ENCODE measurements around the gene RBM22.

The RBM22 gene

GRCh38 chr5:150656191-150657132, 44.4 kb downstream of the RBM22 start:
- DNase-seq (ENCODE audit: extremely low spot score): peak; percentile 92
- CTCF ChIA-PET: interaction anchor here (0.6 to 14.0 kb wide), 19 partner anchors 10 to 206 kb away, joined by 3 to 149 read pairs (median 4); partner anchors contain the start of genes IRGM and RBM22
- TF ChIP-seq CTCF (IDR thresholded peaks at IDR 0.05; ENCODE audit: control extremely low read depth, extremely low read depth, low read depth, missing control alignments): peak; percentile 86
- POLR2A ChIA-PET: no interaction called here

DNA sequence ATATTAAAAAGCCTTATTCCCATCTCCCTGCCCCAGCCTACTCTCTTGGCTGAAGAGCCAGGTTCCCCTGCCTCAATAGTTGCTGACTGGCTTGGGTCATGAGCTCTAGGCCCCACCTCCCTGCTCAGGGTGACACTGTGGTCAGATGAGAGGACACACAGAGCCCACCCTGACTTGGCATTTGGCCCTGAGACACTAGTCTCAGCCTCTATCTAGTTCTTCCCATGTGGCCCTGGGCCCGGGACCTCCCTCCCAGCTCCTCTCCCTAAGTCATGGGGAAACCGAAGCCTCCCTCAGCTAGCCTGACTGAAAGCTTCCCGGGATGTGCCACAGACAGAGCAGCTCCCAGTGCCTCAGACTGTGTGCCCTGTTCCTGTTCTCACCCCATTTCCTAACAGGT, 45.6 kb downstream of the RBM22 start:
- ChIA-PET POLR2A (no interaction called here), CTCF (interaction anchor here (0.7 to 14.0 kb wide), 12 partner anchors 8 to 196 kb away, joined by 3 to 149 read pairs (median 4); no protein-coding TSS in a partner anchor)
- no peak for DNase-seq (ENCODE audit: extremely low spot score)
- TF ChIP-seq CTCF (IDR thresholded peaks at IDR 0.05; ENCODE audit: control extremely low read depth, extremely low read depth, low read depth, missing control alignments): no peak

GRCh38 chr5:150653762-150654556, 46.9 kb downstream of the RBM22 start:
- no peak for TF ChIP-seq CTCF (IDR thresholded peaks at IDR 0.05; ENCODE audit: control extremely low read depth, extremely low read depth, low read depth, missing control alignments)
- DNase-seq (ENCODE audit: extremely low spot score): no peak
- ChIA-PET CTCF (interaction anchor here (1.1 to 14.0 kb wide), 10 partner anchors 10 to 195 kb away, joined by 3 to 149 read pairs (median 5); partner anchors contain the start of gene RBM22), POLR2A (interaction anchor here (0.6 to 0.8 kb wide), 2 partner anchors 50 to 1109 kb away, joined by 3 read pairs; no protein-coding TSS in a partner anchor)

DNA sequence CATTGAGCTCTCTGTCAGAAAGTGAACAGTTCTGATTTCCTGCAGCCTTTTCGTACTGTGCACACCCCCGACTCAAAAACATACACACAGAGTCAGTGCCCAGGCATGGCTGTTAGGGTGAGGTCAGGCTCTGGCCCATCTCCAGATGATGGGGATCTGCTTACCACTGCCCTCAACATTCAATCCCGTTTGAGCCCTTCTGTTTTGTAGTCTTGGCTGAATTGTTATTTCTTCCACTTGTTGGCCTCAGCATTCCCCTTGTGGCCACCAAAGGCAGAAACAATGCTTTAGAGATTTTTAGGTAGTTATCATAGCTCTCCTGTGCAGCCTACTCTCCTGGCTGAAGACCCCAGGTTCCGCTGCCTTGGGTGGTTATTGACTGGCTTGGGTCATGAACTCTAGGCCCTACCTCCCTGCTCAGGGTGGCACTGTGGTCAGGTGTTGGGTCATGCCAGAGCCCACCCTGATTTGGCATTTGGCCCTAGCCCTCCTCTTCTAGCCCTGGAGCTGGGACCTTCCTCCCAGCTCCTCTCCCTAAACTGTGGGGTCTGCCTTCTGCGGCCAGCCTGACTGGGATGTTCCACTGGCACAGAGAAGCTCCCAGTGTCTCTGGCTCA, 47.6 kb downstream of the RBM22 start:
- ChIA-PET CTCF (interaction anchor here (1.1 to 14.0 kb wide), 8 partner anchors 11 to 194 kb away, joined by 3 to 149 read pairs (median 4); partner anchors contain the start of gene RBM22), POLR2A (no interaction called here)
- DNase-seq (ENCODE audit: extremely low spot score): no peak
- no peak for TF ChIP-seq CTCF (IDR thresholded peaks at IDR 0.05; ENCODE audit: control extremely low read depth, extremely low read depth, low read depth, missing control alignments)

DNA sequence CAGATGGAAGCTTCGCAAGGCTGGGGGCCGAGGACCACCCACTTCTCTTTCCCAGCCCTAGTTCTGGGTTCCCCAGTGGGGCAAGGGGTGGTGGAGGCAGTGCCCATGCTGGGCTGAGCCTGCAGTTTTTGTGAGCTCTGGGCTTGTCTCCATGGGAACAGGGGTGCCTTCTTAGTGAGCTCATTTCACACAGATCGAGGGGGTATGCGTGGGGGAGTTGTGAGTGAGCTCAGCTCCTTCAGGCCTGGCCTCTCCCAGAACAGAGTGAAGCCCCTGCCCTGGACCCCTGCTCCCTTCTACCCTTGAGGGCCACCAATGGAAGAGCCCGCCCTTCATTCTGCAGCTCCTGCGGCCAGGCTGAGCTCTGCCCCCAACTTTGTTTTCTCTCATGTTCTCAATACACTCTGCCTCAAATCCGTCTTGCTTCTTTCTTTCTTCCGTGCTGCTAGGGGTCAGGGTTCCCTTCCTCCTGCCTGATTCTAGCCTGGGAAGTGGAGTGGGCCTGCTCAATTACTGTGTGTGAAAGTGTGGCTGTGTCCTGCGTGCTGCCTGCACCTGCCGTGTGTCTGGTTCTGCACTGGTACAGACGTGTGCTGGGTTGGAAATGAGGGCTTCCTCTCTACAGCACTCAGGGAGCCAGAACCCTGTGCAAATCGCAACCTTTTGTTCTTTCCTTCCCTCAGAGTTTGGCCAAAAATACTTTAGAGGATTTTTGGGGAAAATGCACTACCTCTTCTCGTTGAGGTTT, 48.8 kb downstream of the RBM22 start:
- DNase-seq (ENCODE audit: extremely low spot score): no peak
- no peak for TF ChIP-seq CTCF (IDR thresholded peaks at IDR 0.05; ENCODE audit: control extremely low read depth, extremely low read depth, low read depth, missing control alignments)
- ChIA-PET POLR2A (no interaction called here), CTCF (interaction anchor here (0.9 to 14.0 kb wide), 7 partner anchors 10 to 193 kb away, joined by 3 to 149 read pairs (median 5); no protein-coding TSS in a partner anchor)
